CD4-positive, alpha-beta T cell (primary cell): ENCODE data around the gene MYMK. TPM values are rescaled to one million over a fixed set of nuclear protein-coding genes. Genes with fewer than 3 reads are reported as not detected.

Experiments
- ATAC-seq: fragments of 200-7000 bp; cut with Tn5 transposase; one replicate; pipeline ENCODE4 v1.10.0; 2022; ENCODE audit warnings: mild to moderate bottlenecking; ENCODE audit not compliant: poor library complexity
- CTCF ChIA-PET: fragments of 350-600 bp; sonication (Branson Sonifier 250); formaldehyde crosslinking; loops from one replicate; lab custom pipeline; 2021; ENCODE audit warnings: antibody characterized with exemption, inconsistent platforms; lab: Charles Lee
- POLR2A ChIA-PET: fragments of 350-600 bp; sonication (Branson Sonifier 250); formaldehyde crosslinking; loops from one replicate; lab custom pipeline; 2021; ENCODE audit warnings: antibody characterized with exemption, inconsistent platforms; lab: Charles Lee
- DNase-seq, 14 experiments: peaks; one replicate each; pipeline ENCODE4 v3.0.0-alpha.2; 2013 to 2020; ENCODE audit warnings: mixed read lengths in 2 of 14
- H3K27ac ChIP-seq, 2 donors: one replicate each; pipeline versions ENCODE4 v1.5.1 to v1.7.0; 2013; ENCODE audit warnings: low read length in 2 of 2, low read depth in 1 of 2, mild to moderate bottlenecking in 1 of 2
- H3K27me3 ChIP-seq, 2 experiments: 1 replicate in 1 of 2; 2 replicates in 1 of 2; pipeline versions ENCODE4 v1.6.1 to v1.7.0; 2013; ENCODE audit warnings: low read length in 2 of 2, control low read depth in 1 of 2, mild to moderate bottlenecking in 1 of 2, moderate library complexity in 1 of 2; ENCODE audit not compliant: insufficient read depth in 2 of 2, control insufficient read depth in 1 of 2
- H3K36me3 ChIP-seq: one replicate; pipeline ENCODE4 v1.6.1; 2013; ENCODE audit warnings: low read length, control low read depth; ENCODE audit not compliant: insufficient read depth
- H3K4me1 ChIP-seq: one replicate; pipeline ENCODE4 v1.6.1; 2013; ENCODE audit warnings: low read length, control low read depth; ENCODE audit not compliant: insufficient read depth
- H3K4me3 ChIP-seq: one replicate; pipeline ENCODE4 v1.5.1; 2013; ENCODE audit warnings: mild to moderate bottlenecking, low read length, moderate library complexity
- H3K9me3 ChIP-seq, 2 experiments: 1 replicate in 1 of 2; 2 replicates in 1 of 2; pipeline versions ENCODE4 v1.6.1 to v1.7.0; 2013; ENCODE audit warnings: low read length in 2 of 2, mild to moderate bottlenecking in 2 of 2, control low read depth in 1 of 2, moderate library complexity in 1 of 2; ENCODE audit not compliant: control insufficient read depth in 1 of 2, insufficient read depth in 1 of 2
- H3K27ac Mint-ChIP-seq: one replicate; pipeline ENCODE4 v1.8.0; 2020; ENCODE audit warnings: mixed read lengths
- H3K27me3 Mint-ChIP-seq: one replicate; pipeline ENCODE4 v1.8.0; 2021; ENCODE audit warnings: mixed read lengths
- H3K36me3 Mint-ChIP-seq: one replicate; pipeline ENCODE4 v1.8.0; 2021; ENCODE audit warnings: low read depth, mixed read lengths
- H3K4me1 Mint-ChIP-seq: one replicate; pipeline ENCODE4 v1.8.0; 2021; ENCODE audit warnings: low read depth, mixed read lengths
- H3K4me3 Mint-ChIP-seq: one replicate; pipeline ENCODE4 v1.8.0; 2020; ENCODE audit warnings: mild to moderate bottlenecking, mixed read lengths
- H3K9me3 Mint-ChIP-seq: one replicate; pipeline ENCODE4 v1.8.0; 2020; ENCODE audit warnings: mixed read lengths
- intact Hi-C, 2 experiments: fragments of 100-400 bp; cut with DNase I in 1 of 2; cut with micrococcal nuclease in 1 of 2; formaldehyde crosslinking; loops; one replicate each; pipeline versions ENCODE4 v1.15.1 to v1.9.0; 2023 to 2025; cut with DNase I, micrococcal nuclease
- total RNA-seq, 174 experiments: library from RNA in 2 of 174; stranded (reverse) in 2 of 174; gene quantifications; one replicate each; pipeline ENCODE4 v1.2.3 and lab custom pipeline; 2021 to 2026
- TF ChIP-seq, protein P1 (sequence below): fragments of 200-600 bp; IDR thresholded peaks from one replicate; pipeline ENCODE4 v1.8.0; 2022; ENCODE audit warnings: antibody characterized with exemption, mild to moderate bottlenecking

MYMK gene
- total RNA-seq, 2 experiments from 2014 or later = not detected

DNA sequence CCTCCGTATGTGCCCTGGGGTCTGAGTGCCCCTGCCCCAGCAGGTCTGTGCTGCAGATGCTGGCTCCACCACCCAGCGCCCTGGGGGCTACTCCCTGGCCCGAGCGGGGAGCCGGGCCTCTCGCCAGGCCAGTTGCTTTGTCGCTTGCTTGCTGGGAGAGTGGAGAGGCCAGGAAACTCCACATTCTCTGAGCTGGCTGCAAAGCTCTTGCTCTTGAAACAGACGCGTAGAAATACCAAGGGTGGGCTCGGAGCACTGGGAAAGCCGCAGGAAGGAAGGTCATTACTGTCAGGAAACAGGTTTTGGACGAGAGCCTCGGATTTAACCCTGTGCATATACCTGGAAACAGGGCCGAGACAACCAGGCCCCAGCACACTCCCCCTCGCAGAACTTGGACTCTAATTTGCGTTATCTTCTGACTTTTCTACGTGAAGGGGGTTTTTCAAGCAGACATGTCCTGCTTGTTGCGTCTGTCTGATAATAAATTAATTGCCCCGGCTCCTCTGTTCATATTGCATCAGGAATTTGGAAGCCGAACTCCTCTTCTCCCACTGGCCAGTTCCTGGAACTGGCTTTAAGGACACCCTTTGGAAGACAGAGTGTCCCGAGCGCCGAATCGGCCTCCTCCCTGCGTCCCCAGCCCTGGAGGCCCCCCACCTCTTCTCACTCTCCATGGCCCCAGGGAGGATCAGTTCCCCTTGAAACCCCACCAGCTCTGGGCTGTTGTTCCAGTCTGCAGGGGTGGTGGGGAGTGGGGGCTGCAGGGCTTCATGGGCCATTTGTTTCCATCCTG, 20.9 kb upstream of the MYMK start:
- no peak overlapping the region for H3K4me3 Mint-ChIP-seq
- Histone ChIP-seq H3K4me1 (no peaks in the 10 kb centered on the region), H3K27ac (no peak overlapping the region), H3K9me3 (no peaks in the 10 kb centered on the region), H3K36me3 (no peaks in the 10 kb centered on the region), H3K4me3 (no peak overlapping the region), H3K27me3 (no peaks in the 10 kb centered on the region)
- H3K36me3 Mint-ChIP-seq = peaks cover 6% of the 10 kb centered on the region
- no peaks in the 10 kb centered on the region for H3K9me3 Mint-ChIP-seq
- intact Hi-C loops = no loop called here
- no peaks in the 10 kb centered on the region for H3K4me1 Mint-ChIP-seq
- ChIA-PET CTCF (no interaction called here), POLR2A (no interaction called here)
- TF ChIP-seq, protein P1, sequence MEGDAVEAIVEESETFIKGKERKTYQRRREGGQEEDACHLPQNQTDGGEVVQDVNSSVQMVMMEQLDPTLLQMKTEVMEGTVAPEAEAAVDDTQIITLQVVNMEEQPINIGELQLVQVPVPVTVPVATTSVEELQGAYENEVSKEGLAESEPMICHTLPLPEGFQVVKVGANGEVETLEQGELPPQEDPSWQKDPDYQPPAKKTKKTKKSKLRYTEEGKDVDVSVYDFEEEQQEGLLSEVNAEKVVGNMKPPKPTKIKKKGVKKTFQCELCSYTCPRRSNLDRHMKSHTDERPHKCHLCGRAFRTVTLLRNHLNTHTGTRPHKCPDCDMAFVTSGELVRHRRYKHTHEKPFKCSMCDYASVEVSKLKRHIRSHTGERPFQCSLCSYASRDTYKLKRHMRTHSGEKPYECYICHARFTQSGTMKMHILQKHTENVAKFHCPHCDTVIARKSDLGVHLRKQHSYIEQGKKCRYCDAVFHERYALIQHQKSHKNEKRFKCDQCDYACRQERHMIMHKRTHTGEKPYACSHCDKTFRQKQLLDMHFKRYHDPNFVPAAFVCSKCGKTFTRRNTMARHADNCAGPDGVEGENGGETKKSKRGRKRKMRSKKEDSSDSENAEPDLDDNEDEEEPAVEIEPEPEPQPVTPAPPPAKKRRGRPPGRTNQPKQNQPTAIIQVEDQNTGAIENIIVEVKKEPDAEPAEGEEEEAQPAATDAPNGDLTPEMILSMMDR = no peak
- DNase-seq (no peak), ATAC-seq (no peak)
- no peaks in the 10 kb centered on the region for H3K27me3 Mint-ChIP-seq
- H3K27ac Mint-ChIP-seq = no peak overlapping the region

DNA sequence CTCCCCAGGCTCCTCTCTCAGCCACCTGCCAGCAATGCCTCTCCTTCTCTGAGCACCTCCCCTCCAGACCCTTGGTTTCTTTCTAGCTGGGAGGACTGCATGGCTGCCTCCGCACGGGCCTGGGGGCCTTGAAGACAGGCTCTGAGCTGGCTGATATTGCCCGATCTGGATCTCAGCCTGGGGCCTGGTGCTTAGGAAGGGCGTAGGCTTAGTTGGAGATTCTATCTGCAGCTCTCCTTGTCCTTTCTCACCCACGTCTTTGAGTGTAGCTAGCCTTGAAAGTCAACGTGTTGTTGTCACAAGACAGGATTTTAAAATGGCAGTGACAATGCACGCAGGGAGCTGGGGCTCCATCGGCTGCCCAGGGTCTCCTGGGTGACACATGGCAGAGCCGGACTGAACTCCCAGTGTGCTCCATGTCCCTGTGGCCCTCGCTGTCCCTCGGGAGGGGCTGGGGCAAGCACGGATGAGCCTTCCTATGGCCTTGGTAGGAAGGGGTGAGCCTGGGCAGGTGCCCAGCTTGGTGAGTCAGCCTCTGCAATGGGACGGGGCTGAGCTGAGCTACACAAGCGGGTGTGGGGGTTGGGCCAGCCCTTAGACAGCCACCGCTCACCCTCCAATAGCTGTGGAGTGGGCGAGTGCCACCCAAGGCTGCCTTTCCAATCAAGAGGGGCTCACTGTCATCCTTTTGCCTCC, 19.2 kb upstream of the MYMK start:
- no peak overlapping the region for H3K4me3 ChIP-seq
- peaks cover 6% of the 10 kb centered on the region for H3K36me3 Mint-ChIP-seq
- H3K36me3 ChIP-seq = no peaks in the 10 kb centered on the region
- H3K4me1 Mint-ChIP-seq = peaks cover 4% of the 10 kb centered on the region
- DNase-seq = no peak
- H3K27me3 Mint-ChIP-seq = no peaks in the 10 kb centered on the region
- CTCF ChIA-PET = no interaction called here
- no peak overlapping the region for H3K4me3 Mint-ChIP-seq
- peaks cover 0 to 7% of the 10 kb centered on the region in 2 experiments for H3K9me3 ChIP-seq
- TF ChIP-seq, protein P1 = no peak
- no peaks in the 10 kb centered on the region for H3K9me3 Mint-ChIP-seq
- intact Hi-C loops = no loop called here
- POLR2A ChIA-PET = interaction anchor here (0.5 kb wide), 1 partner anchor 742 kb away, joined by 3 read pairs; no protein-coding TSS in a partner anchor
- ATAC-seq = no peak
- no peaks in the 10 kb centered on the region for H3K4me1 ChIP-seq
- no peaks in the 10 kb centered on the region for H3K27me3 ChIP-seq
- no peak overlapping the region for H3K27ac Mint-ChIP-seq
- no peak overlapping the region for H3K27ac ChIP-seq

DNA sequence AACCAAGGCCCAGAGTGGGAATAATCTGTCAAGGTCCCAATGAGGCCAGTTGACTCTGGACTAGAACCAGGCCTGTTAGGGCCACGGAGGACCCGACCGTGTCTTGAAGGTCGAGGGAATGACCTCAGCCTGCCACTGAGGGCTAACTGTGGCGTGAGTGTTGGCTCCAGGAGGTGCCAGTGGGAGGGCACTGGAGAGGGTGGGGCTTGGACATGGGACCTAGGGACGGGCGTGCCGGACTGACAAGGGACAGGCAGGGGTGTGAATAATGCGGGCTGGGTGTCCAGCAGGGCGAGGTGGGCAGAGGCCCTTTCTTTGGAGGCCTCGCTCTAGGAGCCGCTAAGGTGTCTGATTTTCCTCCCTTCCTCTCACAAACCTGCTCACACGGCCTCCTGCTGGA, 17.2 kb upstream of the MYMK start:
- Histone ChIP-seq H3K4me3 (no peak overlapping the region), H3K27me3 (no peaks in the 10 kb centered on the region), H3K27ac (no peak overlapping the region), H3K4me1 (no peaks in the 10 kb centered on the region), H3K9me3 (peaks cover 0 to 9% of the 10 kb centered on the region in 2 experiments), H3K36me3 (no peaks in the 10 kb centered on the region)
- intact Hi-C loops = no loop called here
- ATAC-seq (no peak), DNase-seq (no peak)
- CTCF ChIA-PET = no interaction called here
- no peak overlapping the region for H3K27ac Mint-ChIP-seq
- no peaks in the 10 kb centered on the region for H3K27me3 Mint-ChIP-seq
- H3K4me3 Mint-ChIP-seq = no peak overlapping the region
- H3K36me3 Mint-ChIP-seq = no peaks in the 10 kb centered on the region
- no peaks in the 10 kb centered on the region for H3K9me3 Mint-ChIP-seq
- peaks cover 5% of the 10 kb centered on the region for H3K4me1 Mint-ChIP-seq
- POLR2A ChIA-PET = no interaction called here
- TF ChIP-seq, protein P1 = no peak
